HL-60 (cell line): ENCODE data around the gene ABO.
"Not testable (repeated sequence)": the region's sequence is repeated elsewhere in the genome, so short reads cannot be mapped to it uniquely, and the experiment has no call there.

Experiments used
- DNase-seq, 2 experiments: peaks; one replicate each; pipeline ENCODE4 v3.0.0-alpha.2; 2010 to 2020; ENCODE audit warnings: low read depth in 1 of 2, low spot score in 1 of 2
- H3K27ac ChIP-seq: fragments of 250-450 bp; sonication (Bioruptor Pico); replicated peaks from 2 replicates; pipeline ENCODE4 v1.5.1; 2020; ENCODE audit warnings: mild to moderate bottlenecking, moderate library complexity
- H3K27me3 ChIP-seq: fragments of 250-450 bp; sonication (Bioruptor Pico); 2 replicates; pipeline ENCODE4 v1.5.1; 2021; ENCODE audit warnings: mild to moderate bottlenecking, moderate library complexity; ENCODE audit not compliant: insufficient read depth, poor library complexity, severe bottlenecking
- H3K4me3 ChIP-seq: replicated peaks from 2 replicates; pipeline ENCODE4 v1.5.1; 2011; ENCODE audit warnings: mild to moderate bottlenecking, control low read depth, low read length; ENCODE audit not compliant: insufficient read depth
- GABPA ChIP-seq: IDR thresholded peaks from 2 replicates; pipeline ENCODE4 v1.6.1; 2012; ENCODE audit warnings: low read depth
- POLR2AphosphoS5 ChIP-seq: IDR thresholded peaks from 2 replicates; pipeline ENCODE4 v1.6.1; 2012; ENCODE audit warnings: low read depth
- SPI1 ChIP-seq: IDR thresholded peaks from 2 replicates; pipeline ENCODE4 v1.6.1; 2012; ENCODE audit warnings: low read depth, mild to moderate bottlenecking, borderline replicate concordance
- TF ChIP-seq, protein P1 (sequence below): IDR thresholded peaks from 2 replicates; pipeline ENCODE4 v1.6.1; 2012; ENCODE audit warnings: low read depth; ENCODE audit not compliant: insufficient replicate concordance
- TF ChIP-seq, protein P2 (sequence below): IDR thresholded peaks from one replicate; pipeline ENCODE4 v1.5.1; 2011; ENCODE audit warnings: low read length, control low read depth, inconsistent platforms; ENCODE audit not compliant: insufficient read depth

ABO gene

DNA sequence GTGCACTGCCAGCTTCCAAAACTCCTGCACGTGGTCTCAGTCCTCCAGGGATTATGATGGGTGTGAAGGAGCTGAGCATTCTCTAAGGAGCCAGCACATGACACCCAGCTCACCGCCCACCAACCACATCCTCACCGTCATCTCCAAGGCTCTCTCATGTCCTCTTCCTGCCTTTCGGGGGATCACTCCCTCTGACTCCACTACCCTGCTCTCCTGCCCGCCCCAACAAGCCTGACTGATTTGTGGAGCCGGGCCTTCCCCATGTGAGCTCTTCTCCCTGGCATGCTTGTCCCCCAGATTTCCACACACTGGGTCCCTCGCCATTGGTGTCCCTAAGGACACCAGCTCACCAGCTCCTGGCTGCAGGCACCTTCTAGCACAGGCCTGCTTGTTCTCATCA is 1.9 kb downstream of the ABO start:
- Histone ChIP-seq H3K27me3 (peaks cover 33% of the 10 kb centered on the region), H3K4me3 (no peak overlapping the region), H3K27ac (no peak overlapping the region)
- no peak for DNase-seq
- TF ChIP-seq, protein P1, sequence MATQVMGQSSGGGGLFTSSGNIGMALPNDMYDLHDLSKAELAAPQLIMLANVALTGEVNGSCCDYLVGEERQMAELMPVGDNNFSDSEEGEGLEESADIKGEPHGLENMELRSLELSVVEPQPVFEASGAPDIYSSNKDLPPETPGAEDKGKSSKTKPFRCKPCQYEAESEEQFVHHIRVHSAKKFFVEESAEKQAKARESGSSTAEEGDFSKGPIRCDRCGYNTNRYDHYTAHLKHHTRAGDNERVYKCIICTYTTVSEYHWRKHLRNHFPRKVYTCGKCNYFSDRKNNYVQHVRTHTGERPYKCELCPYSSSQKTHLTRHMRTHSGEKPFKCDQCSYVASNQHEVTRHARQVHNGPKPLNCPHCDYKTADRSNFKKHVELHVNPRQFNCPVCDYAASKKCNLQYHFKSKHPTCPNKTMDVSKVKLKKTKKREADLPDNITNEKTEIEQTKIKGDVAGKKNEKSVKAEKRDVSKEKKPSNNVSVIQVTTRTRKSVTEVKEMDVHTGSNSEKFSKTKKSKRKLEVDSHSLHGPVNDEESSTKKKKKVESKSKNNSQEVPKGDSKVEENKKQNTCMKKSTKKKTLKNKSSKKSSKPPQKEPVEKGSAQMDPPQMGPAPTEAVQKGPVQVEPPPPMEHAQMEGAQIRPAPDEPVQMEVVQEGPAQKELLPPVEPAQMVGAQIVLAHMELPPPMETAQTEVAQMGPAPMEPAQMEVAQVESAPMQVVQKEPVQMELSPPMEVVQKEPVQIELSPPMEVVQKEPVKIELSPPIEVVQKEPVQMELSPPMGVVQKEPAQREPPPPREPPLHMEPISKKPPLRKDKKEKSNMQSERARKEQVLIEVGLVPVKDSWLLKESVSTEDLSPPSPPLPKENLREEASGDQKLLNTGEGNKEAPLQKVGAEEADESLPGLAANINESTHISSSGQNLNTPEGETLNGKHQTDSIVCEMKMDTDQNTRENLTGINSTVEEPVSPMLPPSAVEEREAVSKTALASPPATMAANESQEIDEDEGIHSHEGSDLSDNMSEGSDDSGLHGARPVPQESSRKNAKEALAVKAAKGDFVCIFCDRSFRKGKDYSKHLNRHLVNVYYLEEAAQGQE: no peak
- TF ChIP-seq, protein P2, sequence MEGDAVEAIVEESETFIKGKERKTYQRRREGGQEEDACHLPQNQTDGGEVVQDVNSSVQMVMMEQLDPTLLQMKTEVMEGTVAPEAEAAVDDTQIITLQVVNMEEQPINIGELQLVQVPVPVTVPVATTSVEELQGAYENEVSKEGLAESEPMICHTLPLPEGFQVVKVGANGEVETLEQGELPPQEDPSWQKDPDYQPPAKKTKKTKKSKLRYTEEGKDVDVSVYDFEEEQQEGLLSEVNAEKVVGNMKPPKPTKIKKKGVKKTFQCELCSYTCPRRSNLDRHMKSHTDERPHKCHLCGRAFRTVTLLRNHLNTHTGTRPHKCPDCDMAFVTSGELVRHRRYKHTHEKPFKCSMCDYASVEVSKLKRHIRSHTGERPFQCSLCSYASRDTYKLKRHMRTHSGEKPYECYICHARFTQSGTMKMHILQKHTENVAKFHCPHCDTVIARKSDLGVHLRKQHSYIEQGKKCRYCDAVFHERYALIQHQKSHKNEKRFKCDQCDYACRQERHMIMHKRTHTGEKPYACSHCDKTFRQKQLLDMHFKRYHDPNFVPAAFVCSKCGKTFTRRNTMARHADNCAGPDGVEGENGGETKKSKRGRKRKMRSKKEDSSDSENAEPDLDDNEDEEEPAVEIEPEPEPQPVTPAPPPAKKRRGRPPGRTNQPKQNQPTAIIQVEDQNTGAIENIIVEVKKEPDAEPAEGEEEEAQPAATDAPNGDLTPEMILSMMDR: no peak
- TF ChIP-seq POLR2AphosphoS5 (no peak), GABPA (no peak), SPI1 (no peak)

DNA sequence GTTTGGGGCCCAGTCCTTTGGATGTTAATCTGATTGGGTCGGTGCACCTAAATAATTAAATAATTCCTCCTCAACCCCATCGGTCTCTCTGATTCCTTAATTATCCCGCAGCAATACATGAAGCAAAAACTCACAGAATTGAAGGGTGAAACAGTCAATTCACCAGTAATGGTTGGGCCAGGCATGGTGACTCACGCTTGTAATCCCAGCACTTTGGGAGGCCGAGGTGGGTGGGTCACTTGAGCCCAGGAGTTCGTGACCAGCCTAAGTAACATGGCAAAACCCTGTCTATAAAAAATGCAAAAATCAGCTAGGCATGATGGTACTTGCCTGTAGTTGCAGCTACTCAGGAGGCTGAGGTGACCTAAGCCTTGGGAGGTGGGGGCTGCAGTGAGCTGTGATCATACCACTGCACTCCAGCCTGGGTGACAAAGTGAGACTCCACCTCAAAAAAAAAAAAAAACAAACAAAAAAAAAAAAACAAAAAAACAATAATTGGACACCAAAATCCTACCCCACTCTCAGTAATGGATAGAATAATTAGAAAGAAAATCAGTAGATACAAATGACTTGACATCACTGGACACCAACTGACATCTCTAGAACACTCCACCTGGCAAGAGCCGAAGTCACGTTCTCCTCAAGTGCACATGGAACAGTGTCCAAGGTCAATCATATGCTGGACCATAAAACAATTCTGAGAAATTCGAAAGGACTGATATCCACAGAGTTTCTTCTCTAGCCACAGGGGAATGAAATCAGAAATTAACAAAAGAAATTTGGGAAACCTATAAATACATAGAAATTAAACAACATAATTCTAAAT is 5.3 kb downstream of the ABO start:
- peaks cover 31% of the 10 kb centered on the region for H3K27me3 ChIP-seq
- no peak for DNase-seq
- H3K4me3 ChIP-seq: no peak overlapping the region
- H3K27ac ChIP-seq: no peak overlapping the region
- TF ChIP-seq GABPA (no peak), SPI1 (no peak), POLR2AphosphoS5 (no peak)
- TF ChIP-seq, protein P2: no peak
- TF ChIP-seq, protein P1: no peak

DNA sequence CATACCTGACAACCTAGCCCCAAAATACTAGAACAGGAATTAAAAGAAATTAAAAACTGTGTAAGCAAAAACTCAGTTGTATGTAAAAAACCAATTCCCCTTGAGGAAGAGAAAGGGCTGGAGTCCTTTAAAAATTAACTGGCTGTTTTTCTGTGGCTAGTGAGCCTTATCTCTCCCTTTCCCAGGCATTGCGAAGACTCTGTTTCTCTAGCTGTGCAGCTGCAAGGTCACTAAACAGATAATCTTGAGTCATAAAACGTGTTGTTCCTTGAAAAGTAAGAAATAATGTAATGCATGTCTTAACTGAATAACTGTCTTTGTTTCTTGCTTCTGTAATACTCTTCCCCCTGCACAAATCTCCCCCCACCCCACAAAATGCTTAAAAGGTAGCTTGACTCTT is 5.9 kb downstream of the ABO start:
- peaks cover 26% of the 10 kb centered on the region for H3K27me3 ChIP-seq
- not testable (repeated sequence) for DNase-seq, H3K27ac ChIP-seq, H3K4me3 ChIP-seq

DNA sequence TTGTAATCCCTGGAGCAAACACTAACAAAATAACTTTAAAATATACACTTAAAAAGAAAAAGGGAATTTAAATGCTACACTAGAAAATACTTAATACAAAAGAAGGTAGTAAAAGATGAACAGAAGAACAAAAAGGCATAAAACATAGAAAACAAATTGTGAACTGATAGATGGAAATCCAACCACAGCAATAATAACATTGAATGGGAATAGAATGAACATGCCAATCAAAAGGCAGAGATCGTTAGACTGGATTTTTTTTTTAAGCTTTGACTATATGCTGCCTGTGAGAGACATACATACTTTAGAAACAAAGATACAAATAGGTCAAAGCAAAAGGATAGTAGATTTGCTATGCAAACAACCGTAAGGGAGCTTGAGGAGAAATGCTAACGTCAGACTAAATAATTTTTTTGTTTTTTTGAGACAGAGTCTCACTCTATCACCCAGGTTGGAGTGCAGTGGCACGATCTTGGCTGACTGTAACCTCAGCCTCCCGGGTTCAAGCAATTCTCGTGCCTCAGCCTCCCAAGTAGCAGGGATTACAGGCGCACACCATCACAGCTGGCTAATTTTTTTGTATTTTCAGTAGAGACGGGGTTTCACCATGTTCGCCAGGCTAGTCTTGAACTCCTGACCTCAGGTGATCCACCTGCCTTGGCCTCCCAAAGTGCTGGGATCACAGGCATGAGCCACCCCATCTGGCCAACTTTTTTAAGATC is 6.5 kb downstream of the ABO start:
- DNase-seq: no peak
- H3K4me3 ChIP-seq: no peak overlapping the region
- no peak overlapping the region for H3K27ac ChIP-seq
- TF ChIP-seq SPI1 (no peak), POLR2AphosphoS5 (no peak), GABPA (no peak)
- TF ChIP-seq, protein P2: no peak
- TF ChIP-seq, protein P1: no peak
- peaks cover 27% of the 10 kb centered on the region for H3K27me3 ChIP-seq
